GM18511 (cell line): ENCODE measurements around the gene TRAF4.
"Not testable (repeated sequence)": the region's sequence is repeated elsewhere in the genome, so short reads cannot be mapped to it uniquely, and the experiment has no call there.

Source experiments
- ATAC-seq: cut with Tn5 transposase; IDR thresholded peaks from one replicate; pipeline ENCODE4 v1.9.1; 2021; ENCODE audit warnings: mild to moderate bottlenecking, moderate library complexity; ENCODE audit not compliant: unreplicated experiment

TRAF4 gene

DNA sequence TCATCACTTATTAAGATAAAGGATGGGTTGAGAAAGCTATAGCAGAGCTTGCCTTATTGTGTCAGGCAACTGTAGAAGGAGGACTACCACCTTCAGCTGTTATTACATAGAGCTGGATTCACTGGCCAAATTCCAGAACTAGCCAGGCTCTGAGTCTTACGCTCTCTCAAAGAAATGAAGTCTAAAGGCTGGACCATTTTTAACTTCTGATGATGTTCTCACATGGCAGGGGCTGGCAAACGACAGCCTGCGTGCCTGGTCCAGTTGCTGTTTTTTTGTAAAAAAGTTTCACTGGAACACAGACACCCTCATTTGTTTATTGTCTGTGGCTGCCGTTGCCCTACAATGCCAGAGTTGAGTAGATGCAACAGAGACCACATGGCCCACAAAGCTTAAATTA lies 21.2 kb downstream of the TRAF4 start:
- no peak for ATAC-seq

DNA sequence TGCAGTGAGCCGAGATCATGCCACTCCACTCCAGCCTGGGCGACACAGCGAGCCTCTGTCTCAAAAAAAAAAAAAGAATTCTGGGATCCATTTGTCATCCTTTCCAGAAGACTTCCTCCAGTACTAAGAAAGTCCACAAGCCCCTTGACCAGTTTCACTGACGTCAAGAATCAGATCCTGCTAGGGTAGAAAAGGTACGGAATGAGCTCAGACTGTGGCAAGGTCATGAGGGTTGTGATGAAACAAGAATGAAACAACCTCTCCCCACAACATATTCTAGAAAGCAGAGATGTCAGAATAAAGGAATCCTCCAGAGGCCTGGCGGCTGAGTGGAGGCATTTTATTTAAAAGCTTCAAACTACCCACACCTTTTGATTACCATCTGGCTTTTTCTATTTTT lies 29.9 kb downstream of the TRAF4 start:
- ATAC-seq, result no peak

- ATAC-seq, result no peak
These were observed 30.4 kb downstream of the TRAF4 start for GRCh38 chr17:28774206-28774605.

DNA sequence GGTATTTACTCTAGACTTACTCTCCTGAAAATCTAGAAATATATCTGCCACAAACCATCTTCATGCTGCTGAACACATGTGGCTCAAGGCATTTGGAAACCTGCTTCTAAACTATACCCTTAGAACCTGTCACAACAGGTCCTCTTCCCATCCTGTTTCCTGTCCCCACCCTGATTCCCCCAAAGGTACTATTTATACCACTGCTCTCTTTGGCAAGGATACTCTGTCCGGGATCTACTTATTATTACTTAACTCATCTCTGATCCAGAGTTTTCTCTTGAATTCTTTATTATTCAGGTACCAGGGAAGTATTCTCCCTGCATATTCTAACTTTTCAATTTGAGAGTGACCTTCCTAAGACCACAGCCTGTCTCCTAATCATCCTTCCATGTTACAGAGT lies 33.4 kb downstream of the TRAF4 start:
- no peak for ATAC-seq

GRCh38 chr17:28779601-28780000 lies 35.8 kb downstream of the TRAF4 start:
- ATAC-seq, result not testable (repeated sequence)

DNA sequence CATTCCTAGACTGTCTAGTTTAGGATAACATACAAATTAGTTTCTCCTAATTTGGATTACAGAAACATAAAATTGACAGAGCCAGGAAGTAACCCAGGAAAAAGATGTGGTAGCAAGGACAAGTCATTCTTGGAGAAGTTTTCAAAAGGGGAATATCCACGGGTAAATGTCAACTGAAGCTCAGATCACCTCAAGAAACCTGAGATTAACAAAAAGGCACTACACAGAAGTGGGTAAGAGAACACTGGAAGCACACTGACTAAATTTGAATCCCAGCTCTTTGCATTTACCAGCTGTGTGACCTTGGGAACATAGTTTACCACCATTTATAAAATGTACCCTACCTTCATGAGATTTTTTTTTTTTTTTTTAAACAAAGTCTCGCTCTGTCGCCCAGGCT lies 39.4 kb downstream of the TRAF4 start:
- no peak for ATAC-seq

DNA sequence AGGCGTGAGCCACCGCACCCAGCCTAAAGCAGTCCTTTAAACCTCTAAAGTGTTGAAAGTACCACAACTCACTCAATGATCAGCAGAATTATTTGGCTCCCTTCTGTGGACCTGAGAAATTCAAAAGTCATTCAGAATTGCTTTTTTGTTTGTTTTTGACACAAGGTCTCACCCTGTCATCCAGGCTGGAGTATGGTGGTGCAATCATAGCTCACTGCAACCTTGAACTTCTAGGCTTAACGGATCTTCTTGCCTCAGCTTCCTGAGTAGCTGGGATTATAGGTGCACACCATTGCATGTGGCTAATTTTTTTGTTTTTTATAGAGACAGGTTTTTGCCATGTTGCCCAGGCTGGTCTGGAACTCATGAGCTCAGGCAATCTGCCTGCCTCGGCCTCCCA lies 44.3 kb downstream of the TRAF4 start:
- no peak for ATAC-seq

DNA sequence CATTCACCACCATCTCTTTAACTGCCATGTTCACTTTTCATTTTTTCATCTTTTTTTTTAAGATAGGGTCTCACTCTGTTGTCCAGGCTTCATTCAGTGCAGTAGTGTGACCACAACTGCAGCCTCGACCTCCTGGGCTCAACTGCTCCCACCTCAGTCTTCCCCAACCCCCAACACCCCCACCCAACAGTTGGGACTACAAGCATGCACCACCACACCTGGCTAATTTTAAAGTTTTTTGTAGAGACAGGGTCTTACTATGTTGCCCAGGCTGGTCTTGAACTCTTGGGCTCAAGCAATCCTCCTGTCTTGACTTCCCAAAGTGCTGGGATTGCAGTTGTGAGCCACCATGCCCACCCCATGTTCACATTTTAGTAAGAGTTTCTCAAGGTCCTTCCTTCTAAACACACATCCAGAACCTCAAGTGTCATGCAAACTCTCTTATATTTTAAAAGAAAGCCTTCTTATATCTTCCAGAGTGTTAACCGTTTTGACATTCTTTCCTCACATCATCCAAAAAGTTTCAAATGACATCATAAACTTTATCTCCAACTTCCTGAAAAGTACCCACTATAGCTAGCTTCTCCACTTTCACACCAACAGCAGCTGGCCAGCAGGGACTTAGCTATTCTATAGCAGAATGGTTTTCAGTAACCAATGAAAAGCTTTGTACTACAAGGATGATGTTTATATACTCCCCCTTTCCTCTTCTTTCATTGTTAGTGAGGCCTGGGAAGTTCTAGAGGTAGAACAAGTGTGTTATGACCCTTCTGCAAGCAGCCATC lies 49.3 kb downstream of the TRAF4 start:
- ATAC-seq, result no peak

GRCh38 chr17:28794846-28795441 lies 51.1 kb downstream of the TRAF4 start:
- ATAC-seq, result not testable (repeated sequence)

GRCh38 chr17:28796062-28796461 lies 52.3 kb downstream of the TRAF4 start:
- ATAC-seq, result no peak
